Glutamatergic neuron (in vitro differentiated cells): ENCODE measurements around the gene UBTD1. TPM values are rescaled to one million over a fixed set of nuclear protein-coding genes. Genes with fewer than 3 reads are reported as not detected.

Source experiments
- DNase-seq: peaks from one replicate; pipeline ENCODE4 v3.0.0; 2022
- H3K27ac Mint-ChIP-seq: one replicate; pipeline ENCODE4 v1.8.0; 2020; ENCODE audit warnings: mild to moderate bottlenecking, mixed read lengths, inconsistent platforms; ENCODE audit not compliant: unreplicated experiment
- H3K27me3 Mint-ChIP-seq: one replicate; pipeline ENCODE4 v1.8.0; 2020; ENCODE audit warnings: mild to moderate bottlenecking, moderate library complexity, mixed read lengths, inconsistent platforms; ENCODE audit not compliant: unreplicated experiment
- H3K36me3 Mint-ChIP-seq: one replicate; pipeline ENCODE4 v1.8.0; 2020; ENCODE audit warnings: mild to moderate bottlenecking, mixed read lengths, inconsistent platforms; ENCODE audit not compliant: unreplicated experiment
- H3K4me1 Mint-ChIP-seq: one replicate; pipeline ENCODE4 v1.8.0; 2020; ENCODE audit warnings: mild to moderate bottlenecking, low read depth, mixed read lengths, inconsistent platforms; ENCODE audit not compliant: unreplicated experiment
- H3K4me3 Mint-ChIP-seq: one replicate; pipeline ENCODE4 v1.8.0; 2020; ENCODE audit warnings: mild to moderate bottlenecking, mixed read lengths, inconsistent platforms; ENCODE audit not compliant: unreplicated experiment
- H3K9me3 Mint-ChIP-seq: one replicate; pipeline ENCODE4 v1.8.0; 2020; ENCODE audit warnings: mild to moderate bottlenecking, moderate library complexity, mixed read lengths, inconsistent platforms; ENCODE audit not compliant: unreplicated experiment
- total RNA-seq: library from RNA; stranded (reverse); fragmentation: NEBNext Ultra II Directional; extraction: Animal tissue kit (Norgen Biotek cat#: 25700); gene quantifications from one replicate; pipeline ENCODE4 v1.2.1, GENCODE V29; 2021; ENCODE audit not compliant: unreplicated experiment
- TF ChIP-seq, protein P1 (sequence below): fragments of 200-600 bp; sonication (generic); IDR thresholded peaks from one replicate; pipeline ENCODE4 v1.5.0; 2021; ENCODE audit not compliant: partially characterized antibody, unreplicated experiment

UBTD1 gene
- total RNA-seq, 1 donor from 2014 or later = 8.0 TPM

DNA sequence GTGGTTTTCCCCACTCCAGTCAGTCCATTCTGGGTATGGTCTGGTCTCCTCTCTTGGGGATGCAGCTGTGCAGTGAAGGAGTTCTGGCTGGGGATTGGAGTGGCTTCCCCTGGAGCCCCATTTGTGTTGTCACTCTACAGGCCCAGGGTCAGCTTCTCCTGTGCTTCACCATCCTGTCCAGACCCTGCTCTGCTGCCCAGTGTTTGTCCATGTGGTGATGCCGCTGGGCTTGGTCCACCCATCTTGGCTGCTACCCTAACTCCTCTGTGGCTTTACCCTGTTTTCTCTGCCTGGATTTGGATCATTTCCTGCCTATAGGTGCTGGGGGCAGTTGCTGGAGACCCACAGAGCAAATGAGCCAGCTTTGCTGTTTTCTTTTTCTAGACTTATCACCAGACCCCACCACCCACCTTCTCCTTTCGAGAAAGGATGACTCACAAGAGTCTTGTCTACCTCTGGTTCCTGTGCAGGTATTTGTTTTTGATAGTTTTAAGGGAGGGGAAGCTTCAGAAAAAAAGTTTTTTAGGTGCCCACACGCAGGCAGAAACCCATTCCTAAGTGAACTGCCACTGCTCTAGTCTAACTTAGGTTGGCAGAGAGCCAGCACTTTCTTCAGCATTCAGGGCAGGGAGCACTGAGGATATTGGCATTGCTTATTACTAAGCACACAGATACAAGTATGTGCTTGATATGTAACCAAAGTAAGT, 44.2 kb upstream of the UBTD1 start:
- TF ChIP-seq, protein P1, sequence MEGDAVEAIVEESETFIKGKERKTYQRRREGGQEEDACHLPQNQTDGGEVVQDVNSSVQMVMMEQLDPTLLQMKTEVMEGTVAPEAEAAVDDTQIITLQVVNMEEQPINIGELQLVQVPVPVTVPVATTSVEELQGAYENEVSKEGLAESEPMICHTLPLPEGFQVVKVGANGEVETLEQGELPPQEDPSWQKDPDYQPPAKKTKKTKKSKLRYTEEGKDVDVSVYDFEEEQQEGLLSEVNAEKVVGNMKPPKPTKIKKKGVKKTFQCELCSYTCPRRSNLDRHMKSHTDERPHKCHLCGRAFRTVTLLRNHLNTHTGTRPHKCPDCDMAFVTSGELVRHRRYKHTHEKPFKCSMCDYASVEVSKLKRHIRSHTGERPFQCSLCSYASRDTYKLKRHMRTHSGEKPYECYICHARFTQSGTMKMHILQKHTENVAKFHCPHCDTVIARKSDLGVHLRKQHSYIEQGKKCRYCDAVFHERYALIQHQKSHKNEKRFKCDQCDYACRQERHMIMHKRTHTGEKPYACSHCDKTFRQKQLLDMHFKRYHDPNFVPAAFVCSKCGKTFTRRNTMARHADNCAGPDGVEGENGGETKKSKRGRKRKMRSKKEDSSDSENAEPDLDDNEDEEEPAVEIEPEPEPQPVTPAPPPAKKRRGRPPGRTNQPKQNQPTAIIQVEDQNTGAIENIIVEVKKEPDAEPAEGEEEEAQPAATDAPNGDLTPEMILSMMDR = no peak
- Mint-ChIP-seq H3K4me3 (no peak overlapping the region), H3K36me3 (peaks cover 12% of the 10 kb centered on the region), H3K4me1 (peaks cover 2% of the 10 kb centered on the region), H3K27ac (peak overlapping the region; percentile 18), H3K27me3 (peaks cover 17% of the 10 kb centered on the region), H3K9me3 (peaks cover 9% of the 10 kb centered on the region)
- DNase-seq = no peak

DNA sequence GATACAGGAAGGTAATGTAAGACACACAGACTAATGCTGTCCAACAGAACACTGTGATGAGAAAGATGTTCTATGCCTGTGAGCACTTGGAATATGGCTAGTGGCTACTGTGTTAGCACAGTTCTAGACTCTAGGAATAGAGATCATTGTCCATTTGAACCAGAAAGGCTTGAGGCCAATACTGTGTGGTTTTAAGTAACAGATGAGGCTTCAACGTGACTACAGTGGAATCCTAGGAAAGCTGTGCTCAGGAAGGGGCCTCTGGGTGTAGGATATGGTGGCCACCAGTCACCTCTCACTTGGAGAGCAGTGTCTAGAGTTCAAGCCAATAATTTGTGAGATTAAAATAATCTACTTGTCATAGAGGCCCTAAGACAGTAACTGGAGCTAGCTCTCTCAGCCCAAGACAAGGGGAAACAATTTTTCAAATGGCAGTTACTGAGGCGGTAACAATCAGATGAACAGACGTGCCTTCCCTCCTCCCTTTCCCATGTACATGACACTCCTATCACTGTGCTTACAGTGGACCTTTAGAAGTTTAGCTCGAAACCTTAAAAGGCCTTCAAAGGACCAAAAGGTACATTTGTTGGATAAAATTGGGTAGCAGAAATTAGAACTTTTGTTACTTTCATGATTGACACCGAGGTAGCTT, 42.6 kb upstream of the UBTD1 start:
- peaks cover 12% of the 10 kb centered on the region for H3K36me3 Mint-ChIP-seq
- TF ChIP-seq, protein P1 = no peak
- DNase-seq = no peak
- H3K4me3 Mint-ChIP-seq = no peak overlapping the region
- H3K4me1 Mint-ChIP-seq = peaks cover 2% of the 10 kb centered on the region
- H3K27me3 Mint-ChIP-seq = peaks cover 17% of the 10 kb centered on the region
- no peak overlapping the region for H3K27ac Mint-ChIP-seq
- H3K9me3 Mint-ChIP-seq = peaks cover 9% of the 10 kb centered on the region

DNA sequence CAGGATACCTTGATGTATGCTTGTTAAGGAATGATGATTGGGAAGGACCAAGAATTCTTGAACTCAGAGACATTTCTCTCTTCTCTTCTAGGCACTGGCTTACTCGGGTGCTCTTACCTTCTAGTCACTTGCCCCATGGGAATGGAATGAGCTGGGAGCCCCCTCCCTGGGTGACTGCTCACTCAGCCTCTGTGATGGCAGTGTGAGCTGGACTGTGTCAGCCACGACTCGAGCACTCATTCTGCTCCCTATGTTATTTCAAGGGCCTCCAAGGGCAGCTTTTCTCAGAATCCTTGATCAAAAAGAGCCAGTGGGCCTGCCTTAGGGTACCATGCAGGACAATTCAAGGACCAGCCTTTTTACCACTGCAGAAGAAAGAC, 42.0 kb upstream of the UBTD1 start:
- Mint-ChIP-seq H3K4me3 (no peak overlapping the region), H3K36me3 (peaks cover 12% of the 10 kb centered on the region), H3K4me1 (peaks cover 2% of the 10 kb centered on the region), H3K27ac (peak overlapping the region; percentile 12), H3K9me3 (peaks cover 9% of the 10 kb centered on the region), H3K27me3 (peaks cover 17% of the 10 kb centered on the region)
- DNase-seq = no peak
- TF ChIP-seq, protein P1 = no peak

DNA sequence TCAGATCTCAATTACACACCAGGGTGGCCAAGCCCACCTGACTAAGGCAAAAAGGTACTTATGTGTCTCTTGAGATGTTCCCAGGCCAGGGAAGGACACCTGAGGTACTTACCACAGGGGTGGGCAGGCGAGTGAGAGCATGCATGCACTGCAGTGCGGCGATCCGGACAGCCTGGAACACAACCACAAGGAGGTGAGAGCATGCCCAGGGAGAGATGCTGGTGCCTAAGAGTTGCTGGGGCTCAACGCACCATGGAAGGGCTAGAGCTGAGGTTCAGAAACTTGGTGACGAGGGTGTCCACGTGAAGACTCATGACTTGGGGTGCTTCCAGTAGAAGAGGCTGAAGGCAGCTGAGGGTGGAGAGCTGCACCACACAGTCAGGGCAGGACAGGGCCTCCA, 39.6 kb upstream of the UBTD1 start:
- no peak overlapping the region for H3K27ac Mint-ChIP-seq
- no peaks in the 10 kb centered on the region for H3K4me1 Mint-ChIP-seq
- peaks cover 9% of the 10 kb centered on the region for H3K9me3 Mint-ChIP-seq
- DNase-seq = no peak
- TF ChIP-seq, protein P1 = no peak
- peaks cover 5% of the 10 kb centered on the region for H3K27me3 Mint-ChIP-seq
- no peak overlapping the region for H3K4me3 Mint-ChIP-seq
- peaks cover 4% of the 10 kb centered on the region for H3K36me3 Mint-ChIP-seq

DNA sequence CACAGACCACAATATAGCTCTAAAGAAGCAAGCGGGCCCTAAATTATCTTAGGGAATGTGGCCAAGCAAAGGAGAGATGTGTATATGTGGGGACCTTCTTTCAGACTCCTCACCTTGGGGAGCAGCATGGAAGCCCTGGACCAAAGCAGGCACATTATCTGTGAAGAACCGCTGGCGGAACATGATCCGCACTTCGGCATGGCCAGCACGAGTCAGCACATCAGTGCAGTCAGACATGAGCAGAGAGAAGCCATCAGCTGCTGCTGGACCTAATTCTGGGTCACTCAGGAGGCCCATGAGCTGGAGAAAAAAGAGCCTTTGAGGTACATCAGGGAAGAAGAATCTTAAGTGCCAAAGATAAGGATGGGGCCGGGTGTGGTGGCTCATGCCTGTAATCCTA, 38.8 kb upstream of the UBTD1 start:
- Mint-ChIP-seq H3K27ac (no peak overlapping the region), H3K9me3 (peaks cover 7% of the 10 kb centered on the region), H3K27me3 (peaks cover 5% of the 10 kb centered on the region), H3K36me3 (peaks cover 4% of the 10 kb centered on the region), H3K4me1 (no peaks in the 10 kb centered on the region), H3K4me3 (no peak overlapping the region)
- TF ChIP-seq, protein P1 = no peak
- no peak for DNase-seq
